Activated T-cell treated with anti-CD3 and anti-CD28 coated beads, Interleukin-2, amount 50 U/mL, for 1 hour (primary cell): Measurements from ENCODE around the gene BRPF1.

Experiments used
- DNase-seq: peaks from one replicate; pipeline ENCODE4 v3.0.0-alpha.2; 2020

Gene BRPF1

DNA sequence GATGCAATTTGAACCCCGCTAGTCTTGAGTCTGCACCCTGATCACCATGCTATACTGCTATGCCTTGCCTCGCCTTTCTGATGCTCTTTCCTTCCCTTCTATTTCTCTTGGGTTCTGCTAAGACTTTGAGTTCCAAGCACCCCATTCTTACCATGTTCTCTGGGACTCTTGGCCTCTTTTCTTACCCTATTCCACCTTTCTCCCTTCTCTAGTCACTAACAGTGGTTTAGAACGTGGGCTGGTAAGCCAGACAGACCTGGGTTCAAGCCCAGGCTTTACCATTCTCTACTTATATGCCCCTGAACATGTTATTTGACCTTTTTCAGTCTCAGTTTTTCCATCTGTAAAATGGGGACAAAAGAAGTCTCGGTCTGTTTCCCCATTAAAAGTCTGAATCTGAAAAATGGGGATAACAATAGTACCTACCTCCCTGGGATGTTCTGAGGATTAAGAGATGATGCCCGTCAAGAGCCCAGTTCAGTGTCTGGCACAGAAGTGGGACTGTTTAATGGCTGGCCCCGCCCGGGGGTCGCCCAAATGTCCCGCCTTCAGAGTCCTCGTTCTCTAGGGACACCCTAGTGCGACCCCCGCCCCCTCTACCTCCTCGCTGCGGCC, 60.4 kb downstream of the BRPF1 start:
- no peak for DNase-seq

DNA sequence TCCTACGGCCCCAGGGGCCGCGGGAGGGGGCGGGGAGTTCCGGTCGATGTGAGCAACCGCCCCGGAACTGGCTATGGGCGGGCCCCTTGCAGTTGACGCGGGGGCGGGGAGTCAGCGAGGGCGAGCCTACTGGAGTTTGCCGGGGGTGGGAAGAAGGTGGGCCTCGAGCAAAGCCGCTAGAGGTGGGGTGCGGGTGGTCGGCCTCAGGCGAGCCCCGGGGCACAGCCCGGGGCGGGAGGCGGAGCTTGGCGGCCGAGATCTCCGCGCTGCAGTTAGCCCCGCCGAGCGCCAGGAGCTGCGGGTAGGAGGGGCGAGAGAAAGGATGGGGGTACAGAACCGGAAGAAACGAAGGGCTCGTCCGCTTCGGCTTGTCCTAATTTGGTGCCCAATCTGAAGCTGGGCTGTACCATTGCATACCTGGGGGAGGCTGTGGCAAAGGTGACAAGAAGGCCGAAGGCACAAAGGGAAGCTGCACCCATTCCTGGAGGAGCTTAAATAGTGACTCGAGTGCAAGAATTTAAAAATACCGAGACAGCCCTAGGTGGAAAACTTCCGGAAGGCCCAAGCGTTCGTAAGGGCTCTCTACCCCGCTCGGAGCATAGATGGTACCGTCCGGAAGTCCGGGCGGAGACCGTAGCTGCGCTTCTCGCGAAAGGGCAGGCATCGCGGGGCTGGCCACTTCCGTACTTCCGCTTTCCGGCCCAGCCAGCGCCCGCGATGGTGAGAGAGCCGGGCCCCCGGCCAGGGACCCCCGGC, 61.0 kb downstream of the BRPF1 start, which contains the start of the genes ARPC4 and TADA3:
ARPC4 (plus strand) TSS at position 678 of the 756 bp plus-strand sequence; CDS start at position 718, 40 bp downstream.
TADA3 (minus strand) TSS at position 69 of the 756 bp plus-strand sequence. CDS start 1,007 bp downstream, outside the sequence.
- peak; percentile 93 for DNase-seq

DNA sequence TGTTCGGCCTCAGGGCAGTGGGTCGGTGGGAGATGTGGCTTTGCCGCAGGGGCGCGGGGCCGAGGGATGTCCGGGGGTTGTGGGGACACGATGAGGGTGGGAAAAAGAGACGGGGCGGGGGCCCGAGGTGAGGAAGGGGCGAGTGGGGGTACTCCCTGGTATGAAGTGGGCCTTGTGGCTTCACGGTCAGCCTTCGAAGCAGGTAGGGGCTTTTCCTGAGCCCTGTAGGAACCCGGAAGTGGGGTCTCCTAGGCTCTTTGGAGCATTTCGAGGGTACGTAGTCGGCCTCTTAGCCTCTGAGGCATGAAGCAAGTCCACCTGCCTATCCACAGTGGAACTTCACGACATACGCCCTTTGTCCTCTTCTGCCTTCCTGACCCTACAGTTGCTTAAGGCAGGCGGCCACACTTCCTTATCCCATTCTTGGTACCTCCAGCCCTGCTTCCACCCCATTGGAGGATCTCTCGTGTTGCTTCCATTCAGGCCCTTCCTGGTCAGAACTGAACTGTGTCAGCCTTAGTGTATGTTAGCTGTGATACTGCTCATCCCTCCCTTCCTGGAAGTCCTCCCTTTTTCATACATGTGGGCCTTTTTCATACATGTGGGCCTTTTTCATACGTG, 61.7 kb downstream of the BRPF1 start:
- DNase-seq, result no peak

DNA sequence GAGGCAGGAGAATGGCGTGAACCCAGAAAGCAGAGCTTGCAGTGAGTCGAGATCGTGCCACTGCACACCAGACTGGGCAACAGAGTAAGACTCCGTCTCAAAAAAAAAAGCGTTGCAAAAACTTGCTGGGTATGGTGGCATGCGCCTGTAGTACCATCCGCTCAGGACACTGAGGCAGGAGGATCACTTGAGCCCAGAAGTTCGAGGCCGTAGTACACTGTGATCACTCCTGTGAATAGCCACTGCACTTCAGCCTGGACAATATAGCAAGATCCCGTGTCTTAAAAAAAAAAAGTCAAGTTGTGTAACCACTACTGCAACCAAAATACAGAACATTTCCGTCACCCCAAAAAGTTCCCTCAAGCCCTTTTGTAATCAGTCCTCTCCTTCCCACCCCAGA, 62.9 kb downstream of the BRPF1 start:
- no peak for DNase-seq

DNA sequence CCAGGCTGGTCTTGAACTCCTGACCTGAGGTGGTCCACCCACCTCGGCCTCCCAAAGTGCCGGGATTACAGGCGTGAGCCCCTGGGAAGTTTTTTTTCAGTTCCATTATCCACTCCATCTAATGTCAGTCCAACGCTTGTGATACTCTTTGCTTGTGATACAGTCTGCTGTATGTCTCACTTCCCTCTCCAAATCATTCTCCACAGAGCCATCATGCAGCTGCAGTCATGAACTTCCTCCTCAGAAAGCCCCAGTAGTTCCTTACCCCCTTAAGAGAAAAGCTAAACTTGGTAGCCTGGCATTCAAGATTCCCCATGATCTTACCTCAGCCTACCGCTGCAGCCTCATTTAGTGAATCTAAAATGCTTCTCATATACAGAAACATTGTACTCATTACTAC, 63.7 kb downstream of the BRPF1 start:
- no peak for DNase-seq

DNA sequence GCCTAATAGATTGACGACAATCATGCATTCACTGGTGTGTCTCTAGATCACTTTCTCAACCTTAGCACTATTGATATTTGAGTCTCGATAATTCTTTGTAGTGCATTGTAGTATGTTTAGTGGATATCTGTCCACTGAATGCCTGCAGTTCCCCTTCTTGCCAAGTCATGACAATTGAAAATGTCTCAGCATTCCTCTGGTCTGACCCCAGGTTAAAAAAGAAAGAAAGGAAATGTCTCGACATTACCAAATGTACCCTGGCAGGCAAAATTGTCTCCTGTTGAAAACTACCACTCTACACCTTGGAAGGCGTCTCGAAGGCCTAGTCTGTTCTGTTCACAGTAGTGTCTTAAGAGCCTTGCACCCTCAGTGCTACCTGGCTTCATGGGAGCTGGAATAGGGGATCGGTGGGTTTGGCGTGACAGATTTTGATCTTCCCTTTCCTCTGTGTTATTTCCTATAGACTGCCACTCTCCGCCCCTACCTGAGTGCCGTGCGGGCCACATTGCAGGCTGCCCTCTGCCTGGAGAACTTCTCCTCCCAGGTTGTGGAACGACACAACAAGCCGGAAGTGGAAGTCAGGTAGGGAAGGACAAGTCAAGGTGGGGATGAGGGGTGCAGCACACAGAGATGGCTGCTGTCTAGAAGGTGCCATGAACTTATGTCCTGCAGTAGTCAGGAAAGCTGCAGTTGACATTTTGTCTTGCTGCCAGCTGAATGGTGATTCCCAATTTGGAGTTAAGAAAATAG, 65.8 kb downstream of the BRPF1 start:
- DNase-seq, result no peak
